Activated B cell treated with CpG ODN at 0.5 μM for 24 hours (primary cell): ENCODE data around the gene ABCA1. TPM values are rescaled to one million over a fixed set of nuclear protein-coding genes. Genes with fewer than 3 reads are reported as not detected.
A peak's percentile ranks its signal among the peaks of the same experiment; 100 is the strongest.

ENCODE experiments used
- ATAC-seq: fragments of 200-7000 bp; cut with Tn5 transposase; one replicate; pipeline ENCODE4 v1.10.0; 2021; ENCODE audit warnings: low read depth, mild to moderate bottlenecking, moderate library complexity
- CTCF ChIA-PET: fragments of 350-600 bp; sonication (Branson Sonifier 250); formaldehyde crosslinking; loops from one replicate; lab custom pipeline; 2021; ENCODE audit warnings: antibody characterized with exemption; lab: Charles Lee
- POLR2A ChIA-PET: fragments of 350-600 bp; sonication (Branson Sonifier 250); formaldehyde crosslinking; loops from one replicate; lab custom pipeline; 2021; ENCODE audit warnings: antibody characterized with exemption; lab: Charles Lee
- DNase-seq: peaks from one replicate; pipeline ENCODE4 v3.0.0; 2022
- H3K27ac Mint-ChIP-seq: one replicate; pipeline ENCODE4 v1.8.0; 2020; ENCODE audit warnings: mixed read lengths
- H3K27me3 Mint-ChIP-seq: one replicate; pipeline ENCODE4 v1.8.0; 2021; ENCODE audit warnings: mixed read lengths
- H3K36me3 Mint-ChIP-seq: one replicate; pipeline ENCODE4 v1.8.0; 2021; ENCODE audit warnings: low read depth, mixed read lengths
- H3K4me1 Mint-ChIP-seq: one replicate; pipeline ENCODE4 v1.8.0; 2021; ENCODE audit warnings: mixed read lengths
- H3K4me3 Mint-ChIP-seq: one replicate; pipeline ENCODE4 v1.8.0; 2020; ENCODE audit warnings: mild to moderate bottlenecking, mixed read lengths
- H3K9me3 Mint-ChIP-seq: one replicate; pipeline ENCODE4 v1.8.0; 2020; ENCODE audit warnings: mixed read lengths
- intact Hi-C: fragments of 100-400 bp; cut with micrococcal nuclease; formaldehyde crosslinking; loops from one replicate; pipeline ENCODE4 v1.15.1; 2024
- total RNA-seq: library from RNA; stranded (reverse); gene quantifications from 2 replicates; pipeline ENCODE4 v1.2.3, GENCODE V29; 2022
- TF ChIP-seq, protein P1 (sequence below): fragments of 200-600 bp; IDR thresholded peaks from one replicate; pipeline ENCODE4 v1.8.0; 2022; ENCODE audit warnings: antibody characterized with exemption, mild to moderate bottlenecking

The ABCA1 gene
- total RNA-seq, 1 donor from 2014 or later = 2.3 TPM

- POLR2A ChIA-PET = no interaction called here
- Mint-ChIP-seq H3K4me1 (peaks cover 72% of the 10 kb centered on the region), H3K27ac (no peak overlapping the region), H3K36me3 (peaks cover 9% of the 10 kb centered on the region), H3K4me3 (no peak overlapping the region), H3K9me3 (no peaks in the 10 kb centered on the region), H3K27me3 (no peaks in the 10 kb centered on the region)
- CTCF ChIA-PET = no interaction called here
- no peak for ATAC-seq
- intact Hi-C loops = no loop called here
- DNase-seq = no peak
- TF ChIP-seq, protein P1, sequence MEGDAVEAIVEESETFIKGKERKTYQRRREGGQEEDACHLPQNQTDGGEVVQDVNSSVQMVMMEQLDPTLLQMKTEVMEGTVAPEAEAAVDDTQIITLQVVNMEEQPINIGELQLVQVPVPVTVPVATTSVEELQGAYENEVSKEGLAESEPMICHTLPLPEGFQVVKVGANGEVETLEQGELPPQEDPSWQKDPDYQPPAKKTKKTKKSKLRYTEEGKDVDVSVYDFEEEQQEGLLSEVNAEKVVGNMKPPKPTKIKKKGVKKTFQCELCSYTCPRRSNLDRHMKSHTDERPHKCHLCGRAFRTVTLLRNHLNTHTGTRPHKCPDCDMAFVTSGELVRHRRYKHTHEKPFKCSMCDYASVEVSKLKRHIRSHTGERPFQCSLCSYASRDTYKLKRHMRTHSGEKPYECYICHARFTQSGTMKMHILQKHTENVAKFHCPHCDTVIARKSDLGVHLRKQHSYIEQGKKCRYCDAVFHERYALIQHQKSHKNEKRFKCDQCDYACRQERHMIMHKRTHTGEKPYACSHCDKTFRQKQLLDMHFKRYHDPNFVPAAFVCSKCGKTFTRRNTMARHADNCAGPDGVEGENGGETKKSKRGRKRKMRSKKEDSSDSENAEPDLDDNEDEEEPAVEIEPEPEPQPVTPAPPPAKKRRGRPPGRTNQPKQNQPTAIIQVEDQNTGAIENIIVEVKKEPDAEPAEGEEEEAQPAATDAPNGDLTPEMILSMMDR = no peak
These were observed 13.5 kb downstream of the ABCA1 start for GRCh38 chr9:104914466-104914865.

- no peak overlapping the region for H3K4me3 Mint-ChIP-seq
- peaks cover 9% of the 10 kb centered on the region for H3K36me3 Mint-ChIP-seq
- ATAC-seq (no peak), DNase-seq (no peak)
- TF ChIP-seq, protein P1 = no peak
- ChIA-PET CTCF (no interaction called here), POLR2A (no interaction called here)
- no peaks in the 10 kb centered on the region for H3K9me3 Mint-ChIP-seq
- intact Hi-C loops = no loop called here
- H3K27me3 Mint-ChIP-seq = no peaks in the 10 kb centered on the region
- H3K27ac Mint-ChIP-seq = no peak overlapping the region
- H3K4me1 Mint-ChIP-seq = peaks cover 74% of the 10 kb centered on the region
These were observed 15.3 kb downstream of the ABCA1 start for GRCh38 chr9:104912606-104913005.

- no peaks in the 10 kb centered on the region for H3K27me3 Mint-ChIP-seq
- H3K27ac Mint-ChIP-seq = no peak overlapping the region
- intact Hi-C loops = no loop called here
- H3K4me3 Mint-ChIP-seq = no peak overlapping the region
- ChIA-PET POLR2A (interaction anchor here (1.6 kb wide), 1 partner anchor 13 kb away, joined by 3 read pairs; no protein-coding TSS in a partner anchor), CTCF (interaction anchor here (1.1 kb wide), 1 partner anchor 10 kb away, joined by 3 read pairs; no protein-coding TSS in a partner anchor)
- peaks cover 6% of the 10 kb centered on the region for H3K36me3 Mint-ChIP-seq
- H3K4me1 Mint-ChIP-seq = peaks cover 69% of the 10 kb centered on the region
- H3K9me3 Mint-ChIP-seq = no peaks in the 10 kb centered on the region
- ATAC-seq = peak; percentile 28
- TF ChIP-seq, protein P1 = no peak
- no peak for DNase-seq
These were observed 16.8 kb downstream of the ABCA1 start for GRCh38 chr9:104911032-104911607.

DNA sequence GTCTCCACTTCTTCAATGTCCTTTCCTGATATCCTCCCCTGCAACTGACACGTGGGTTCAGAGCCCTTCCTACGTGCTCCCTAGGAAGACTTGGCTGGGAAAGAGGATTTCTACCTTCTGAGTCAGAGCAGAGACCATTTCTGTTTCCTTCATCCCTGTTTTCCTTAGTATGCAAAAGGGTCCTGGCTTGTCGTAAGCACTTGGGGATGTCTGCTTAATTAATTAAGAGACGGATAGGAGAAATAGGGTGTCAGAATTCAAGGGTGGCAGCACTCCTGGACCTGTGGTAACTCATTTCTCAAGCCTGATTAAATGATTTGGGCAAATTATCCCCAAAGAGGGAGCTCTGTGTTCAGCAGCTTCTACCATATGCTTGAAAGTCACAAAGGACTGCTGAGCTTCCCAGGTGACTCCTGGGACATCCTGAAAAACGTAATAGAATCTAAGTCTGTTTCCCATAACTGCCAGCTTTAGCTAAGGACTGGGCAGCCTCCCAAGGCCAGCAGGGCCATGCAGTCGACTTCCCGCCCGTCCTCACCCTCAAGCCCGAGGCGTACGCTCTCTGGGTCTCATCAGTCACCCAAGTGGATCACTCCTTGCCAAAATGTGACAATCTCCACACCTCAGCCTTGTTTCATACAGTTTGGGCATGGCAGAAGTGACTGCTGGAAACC lies 20.5 kb downstream of the ABCA1 start:
- CTCF ChIA-PET = interaction anchor here (1.5 kb wide), 1 partner anchor 16 kb away, joined by 3 read pairs; no protein-coding TSS in a partner anchor
- intact Hi-C loops = no loop called here
- Mint-ChIP-seq H3K27me3 (no peaks in the 10 kb centered on the region), H3K4me1 (peaks cover 52% of the 10 kb centered on the region), H3K36me3 (peaks cover 9% of the 10 kb centered on the region), H3K27ac (no peak overlapping the region), H3K9me3 (no peaks in the 10 kb centered on the region), H3K4me3 (no peak overlapping the region)
- POLR2A ChIA-PET = no interaction called here
- no peak for DNase-seq
- TF ChIP-seq, protein P1 = no peak
- no peak for ATAC-seq

DNA sequence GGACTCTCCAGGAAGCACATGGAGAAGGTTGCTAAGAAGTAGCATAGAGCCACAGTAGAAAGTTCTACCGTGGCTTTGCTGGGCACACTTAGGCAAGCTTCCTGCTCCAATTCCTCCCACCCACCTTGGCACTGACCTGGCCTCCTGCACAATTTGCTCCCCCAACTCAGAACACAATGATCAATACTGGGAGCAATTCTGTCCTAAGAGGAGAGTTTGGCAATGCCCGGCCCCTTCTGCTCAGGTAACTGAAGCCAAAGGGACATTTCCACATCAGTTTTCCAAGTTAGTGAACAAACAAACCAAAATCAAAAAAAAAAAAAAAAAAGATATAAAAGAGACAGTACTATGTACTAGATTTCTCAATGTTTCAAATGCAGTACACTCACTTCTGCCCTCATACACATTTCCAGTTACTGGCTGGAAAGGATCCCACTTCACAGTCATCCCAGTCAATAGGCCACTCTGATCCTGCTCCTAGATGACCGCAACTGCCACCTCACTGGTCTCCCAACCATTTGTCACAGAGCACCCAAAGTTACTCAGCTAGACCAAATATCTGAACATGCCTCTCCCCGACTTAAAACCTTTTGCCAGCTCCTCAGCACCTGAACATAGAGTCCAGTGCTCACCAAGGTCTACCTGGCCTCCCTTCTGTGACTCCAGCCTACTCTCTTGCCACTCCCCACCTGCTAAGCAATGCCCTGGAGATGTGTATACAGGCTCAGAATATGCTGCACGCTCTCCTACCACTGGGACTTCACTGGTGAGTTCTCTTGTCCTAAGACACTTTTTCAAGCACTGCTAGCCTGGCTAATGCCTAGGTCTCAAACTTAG lies 21.3 kb downstream of the ABCA1 start:
- ATAC-seq = no peak

More for the DNA sequence above, 21.3 kb downstream of the ABCA1 start:
- ChIA-PET CTCF (no interaction called here), POLR2A (no interaction called here)
- Mint-ChIP-seq H3K4me3 (no peak overlapping the region), H3K9me3 (no peaks in the 10 kb centered on the region), H3K27me3 (no peaks in the 10 kb centered on the region), H3K27ac (no peak overlapping the region), H3K36me3 (peaks cover 9% of the 10 kb centered on the region), H3K4me1 (peaks cover 44% of the 10 kb centered on the region)
- intact Hi-C loops = no loop called here
- TF ChIP-seq, protein P1 = no peak
- DNase-seq = no peak
